ACC112 (cell line): ENCODE measurements around the gene ILF2.

Experiments
- H2AFZ ChIP-seq: fragments of 200-600 bp; sonication (generic); one replicate; pipeline ENCODE4 v1.6.0; 2017; ENCODE audit warnings: antibody characterized with exemption, low read length; ENCODE audit not compliant: unreplicated experiment
- H3K27ac ChIP-seq: fragments of 200-600 bp; sonication (generic); 2 replicates; pipeline ENCODE4 v1.5.1; 2014; ENCODE audit warnings: low read depth, mild to moderate bottlenecking, antibody characterized with exemption, low read length, moderate library complexity
- H3K27me3 ChIP-seq: fragments of 200-600 bp; sonication (generic); 2 replicates; pipeline ENCODE4 v1.6.1; 2014; ENCODE audit warnings: mild to moderate bottlenecking, antibody characterized with exemption, low read length, moderate library complexity, mixed read lengths; ENCODE audit not compliant: insufficient read depth
- H3K36me3 ChIP-seq: fragments of 200-600 bp; sonication (generic); 2 replicates; pipeline ENCODE4 v1.6.1; 2016; ENCODE audit warnings: mild to moderate bottlenecking, antibody characterized with exemption, low read length, moderate library complexity, mixed read lengths; ENCODE audit not compliant: insufficient read depth
- H3K4me1 ChIP-seq: fragments of 200-600 bp; sonication (generic); one replicate; pipeline ENCODE4 v1.6.1; 2016; ENCODE audit warnings: low read length, mixed read lengths; ENCODE audit not compliant: insufficient read depth, unreplicated experiment, control insufficient read depth
- H3K4me3 ChIP-seq: fragments of 200-600 bp; sonication (generic); 2 replicates; pipeline ENCODE4 v1.5.1; 2014; ENCODE audit warnings: mild to moderate bottlenecking, low read depth, low read length
- H3K79me2 ChIP-seq: fragments of 200-600 bp; sonication (generic); one replicate; pipeline ENCODE4 v1.6.0; 2016; ENCODE audit warnings: low read length; ENCODE audit not compliant: control insufficient read depth, unreplicated experiment, insufficient read depth

Gene ILF2

DNA sequence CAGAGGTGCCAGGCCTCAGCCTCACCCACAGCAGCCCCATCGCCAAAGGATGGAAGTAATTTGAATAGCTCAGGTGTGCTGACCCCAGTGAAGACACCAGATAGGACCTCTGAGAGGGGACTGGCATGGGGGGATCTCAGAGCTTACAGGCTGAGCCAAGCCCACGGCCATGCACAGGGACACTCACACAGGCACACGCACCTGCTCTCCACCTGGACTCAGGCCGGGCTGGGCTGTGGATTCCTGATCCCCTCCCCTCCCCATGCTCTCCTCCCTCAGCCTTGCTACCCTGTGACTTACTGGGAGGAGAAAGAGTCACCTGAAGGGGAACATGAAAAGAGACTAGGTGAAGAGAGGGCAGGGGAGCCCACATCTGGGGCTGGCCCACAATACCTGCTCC is 22.7 kb upstream of the ILF2 start:
- Histone ChIP-seq H3K27me3 (no peaks in the 10 kb centered on the region), H3K36me3 (no peaks in the 10 kb centered on the region), H3K4me1 (peaks cover 14% of the 10 kb centered on the region), H3K79me2 (no peaks in the 10 kb centered on the region), H3K27ac (no peak overlapping the region), H2AFZ (no peak overlapping the region), H3K4me3 (no peak overlapping the region)

DNA sequence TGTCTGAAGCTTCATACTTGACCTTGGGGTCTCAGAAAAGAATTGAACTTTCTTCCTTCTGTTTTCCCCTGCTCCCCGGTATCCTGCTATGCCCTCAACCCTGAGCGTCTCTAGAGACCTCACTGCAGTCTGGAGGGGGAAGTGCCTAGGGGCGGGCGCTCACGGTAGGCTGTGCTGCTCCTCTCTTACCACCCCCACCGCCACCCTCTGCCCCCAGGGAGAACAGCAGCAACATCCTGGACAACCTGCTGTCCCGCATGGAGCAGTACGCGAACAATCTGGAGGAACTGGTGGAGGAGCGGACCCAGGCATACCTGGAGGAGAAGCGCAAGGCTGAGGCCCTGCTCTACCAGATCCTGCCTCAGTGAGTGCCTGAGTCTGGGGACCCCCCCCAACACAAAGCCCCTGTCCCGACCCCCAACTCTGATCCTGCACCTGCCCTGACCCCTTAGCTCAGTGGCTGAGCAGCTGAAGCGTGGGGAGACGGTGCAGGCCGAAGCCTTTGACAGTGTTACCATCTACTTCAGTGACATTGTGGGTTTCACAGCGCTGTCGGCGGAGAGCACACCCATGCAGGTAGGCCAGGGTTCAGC is 18.0 kb upstream of the ILF2 start:
- no peaks in the 10 kb centered on the region for H3K36me3 ChIP-seq
- H2AFZ ChIP-seq, result no peak overlapping the region
- H3K79me2 ChIP-seq, result no peaks in the 10 kb centered on the region
- no peak overlapping the region for H3K27ac ChIP-seq
- no peaks in the 10 kb centered on the region for H3K27me3 ChIP-seq
- H3K4me3 ChIP-seq, result no peak overlapping the region
- H3K4me1 ChIP-seq, result no peaks in the 10 kb centered on the region

DNA sequence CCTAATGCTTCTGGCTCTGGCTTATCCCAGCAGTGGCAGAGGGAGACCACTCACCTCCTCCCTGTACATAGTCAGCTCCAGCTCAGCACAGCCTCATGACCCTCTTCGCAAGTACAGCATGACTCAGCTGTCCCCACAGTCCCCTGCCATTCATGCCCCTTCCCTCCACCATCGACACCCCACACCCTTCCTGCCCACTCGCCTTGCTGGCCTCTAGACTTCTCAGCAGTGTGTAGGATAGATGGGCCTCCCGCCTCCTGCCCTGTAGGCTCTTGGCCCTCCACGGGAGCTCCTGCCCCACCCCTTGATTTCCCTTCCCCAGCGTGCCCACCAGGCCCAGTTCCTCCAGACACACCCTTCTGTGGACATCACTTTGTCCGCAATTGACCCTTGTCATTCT is 17.5 kb upstream of the ILF2 start:
- H3K36me3 ChIP-seq, result no peaks in the 10 kb centered on the region
- no peak overlapping the region for H3K27ac ChIP-seq
- no peak overlapping the region for H3K4me3 ChIP-seq
- H3K79me2 ChIP-seq, result no peaks in the 10 kb centered on the region
- no peaks in the 10 kb centered on the region for H3K27me3 ChIP-seq
- H2AFZ ChIP-seq, result no peak overlapping the region
- H3K4me1 ChIP-seq, result no peaks in the 10 kb centered on the region

DNA sequence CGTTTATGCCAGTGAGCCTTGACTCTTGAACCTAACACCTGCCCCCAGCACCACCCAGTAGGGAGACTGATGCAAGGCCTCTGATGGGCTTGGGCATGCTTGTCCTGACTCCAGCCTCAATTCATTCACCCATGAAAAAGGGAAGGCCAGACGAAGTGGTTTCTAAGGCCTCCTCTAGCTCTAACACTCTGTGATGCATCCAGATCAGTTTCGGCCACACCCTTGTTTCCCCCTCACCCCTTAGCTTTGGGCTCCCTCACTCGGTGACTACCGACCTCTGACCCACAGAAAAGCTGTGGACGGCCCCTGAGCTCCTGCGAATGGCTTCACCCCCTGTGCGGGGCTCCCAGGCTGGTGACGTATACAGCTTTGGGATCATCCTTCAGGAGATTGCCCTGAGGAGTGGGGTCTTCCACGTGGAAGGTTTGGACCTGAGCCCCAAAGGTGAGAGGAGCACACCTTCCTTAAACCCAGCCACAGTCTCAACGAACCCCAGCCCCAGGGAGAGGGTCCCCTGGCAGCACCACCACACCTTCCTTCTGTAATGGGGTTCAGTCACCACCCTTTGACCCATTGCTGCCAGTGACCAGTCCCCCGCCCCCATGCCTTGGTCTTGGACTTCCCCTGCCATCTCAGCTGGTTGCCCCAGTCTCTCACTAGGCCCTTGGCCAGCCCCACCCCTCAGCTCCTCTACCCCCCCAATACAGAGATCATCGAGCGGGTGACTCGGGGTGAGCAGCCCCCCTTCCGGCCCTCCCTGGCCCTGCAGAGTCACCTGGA is 16.7 kb upstream of the ILF2 start:
- Histone ChIP-seq H3K4me1 (no peaks in the 10 kb centered on the region), H3K36me3 (no peaks in the 10 kb centered on the region), H3K79me2 (no peaks in the 10 kb centered on the region), H2AFZ (no peak overlapping the region), H3K4me3 (no peak overlapping the region), H3K27me3 (no peaks in the 10 kb centered on the region), H3K27ac (no peak overlapping the region)

DNA sequence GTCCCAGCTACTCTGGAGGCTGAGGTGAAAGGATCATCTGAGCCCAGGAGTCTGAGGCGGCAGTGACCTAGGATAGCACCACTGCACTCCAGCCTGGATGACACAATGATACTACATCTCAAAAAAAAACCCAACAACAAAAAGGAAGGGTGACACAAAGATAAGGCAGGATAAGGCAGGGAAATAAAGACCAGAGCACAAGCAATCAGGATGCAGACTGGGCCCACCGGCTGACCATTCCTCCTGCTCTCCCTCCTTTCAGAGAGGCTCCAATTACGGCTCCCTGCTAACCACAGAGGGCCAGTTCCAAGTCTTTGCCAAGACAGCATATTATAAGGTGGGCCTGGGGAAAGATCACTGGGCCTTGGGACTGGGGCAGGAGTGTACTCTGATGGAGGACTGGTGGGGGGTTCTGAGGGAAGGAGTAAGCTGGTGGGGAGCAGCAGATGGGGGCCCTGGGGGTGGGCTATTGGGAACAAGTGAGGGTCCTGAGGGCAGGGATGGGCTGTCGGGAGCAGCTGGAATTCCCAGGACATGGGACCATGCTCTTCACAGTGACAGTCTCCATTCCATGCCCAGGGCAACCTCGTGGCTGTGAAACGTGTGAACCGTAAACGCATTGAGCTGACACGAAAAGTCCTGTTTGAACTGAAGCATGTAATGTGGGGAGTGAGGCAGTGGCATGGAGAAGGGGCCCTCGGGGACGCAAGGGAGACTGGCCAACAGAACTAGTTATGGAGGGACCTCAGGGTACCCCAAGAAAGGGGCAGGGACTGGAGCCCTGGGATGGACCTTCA is 14.9 kb upstream of the ILF2 start:
- Histone ChIP-seq H2AFZ (no peak overlapping the region), H3K27ac (no peak overlapping the region), H3K36me3 (no peaks in the 10 kb centered on the region), H3K79me2 (no peaks in the 10 kb centered on the region), H3K4me1 (no peaks in the 10 kb centered on the region), H3K4me3 (no peak overlapping the region), H3K27me3 (peaks cover 9% of the 10 kb centered on the region)

DNA sequence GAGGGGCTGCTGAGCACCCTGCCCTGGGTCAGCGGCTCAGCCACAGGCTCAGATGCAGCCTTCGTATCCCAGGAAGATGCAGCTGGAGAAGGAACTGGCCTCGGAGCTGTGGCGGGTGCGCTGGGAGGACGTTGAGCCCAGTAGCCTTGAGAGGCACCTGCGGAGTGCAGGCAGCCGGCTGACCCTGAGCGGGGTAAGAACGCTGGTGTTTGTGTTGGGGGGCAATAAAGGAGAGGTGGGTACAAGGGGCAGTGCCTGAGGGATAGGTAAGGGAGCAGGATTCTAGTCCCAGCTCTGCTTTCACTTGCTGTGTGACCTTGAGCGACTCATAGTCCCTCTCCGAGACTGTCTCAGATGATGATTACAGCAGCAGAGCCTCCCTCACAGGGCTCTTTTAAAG is 14.1 kb upstream of the ILF2 start:
- no peaks in the 10 kb centered on the region for H3K36me3 ChIP-seq
- no peak overlapping the region for H3K4me3 ChIP-seq
- no peaks in the 10 kb centered on the region for H3K4me1 ChIP-seq
- H3K79me2 ChIP-seq, result no peaks in the 10 kb centered on the region
- H2AFZ ChIP-seq, result no peak overlapping the region
- H3K27ac ChIP-seq, result no peak overlapping the region
- H3K27me3 ChIP-seq, result peaks cover 17% of the 10 kb centered on the region

DNA sequence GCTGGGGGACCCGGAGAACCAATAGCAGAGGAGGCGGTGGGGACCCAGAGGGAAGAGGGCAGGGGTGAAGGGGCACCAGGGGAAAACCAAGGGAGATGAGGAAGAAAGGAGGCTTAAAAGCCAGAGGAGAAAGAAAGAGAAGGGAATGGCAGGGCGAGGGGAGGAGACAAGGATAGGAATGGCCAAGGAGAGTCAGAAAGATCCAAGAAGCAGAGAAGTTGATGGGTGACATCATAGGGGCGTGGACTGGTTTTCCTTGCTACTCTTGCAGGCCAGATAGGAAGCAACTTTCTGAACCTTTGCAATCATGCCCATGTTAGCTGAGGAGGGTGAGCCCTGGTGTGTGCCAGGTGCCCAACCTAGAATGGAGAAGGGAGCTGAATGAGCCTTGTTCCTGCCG is 13.1 kb upstream of the ILF2 start:
- Histone ChIP-seq H3K79me2 (no peaks in the 10 kb centered on the region), H3K27ac (no peak overlapping the region), H2AFZ (no peak overlapping the region), H3K4me1 (no peaks in the 10 kb centered on the region), H3K36me3 (no peaks in the 10 kb centered on the region), H3K4me3 (no peak overlapping the region), H3K27me3 (peaks cover 28% of the 10 kb centered on the region)

DNA sequence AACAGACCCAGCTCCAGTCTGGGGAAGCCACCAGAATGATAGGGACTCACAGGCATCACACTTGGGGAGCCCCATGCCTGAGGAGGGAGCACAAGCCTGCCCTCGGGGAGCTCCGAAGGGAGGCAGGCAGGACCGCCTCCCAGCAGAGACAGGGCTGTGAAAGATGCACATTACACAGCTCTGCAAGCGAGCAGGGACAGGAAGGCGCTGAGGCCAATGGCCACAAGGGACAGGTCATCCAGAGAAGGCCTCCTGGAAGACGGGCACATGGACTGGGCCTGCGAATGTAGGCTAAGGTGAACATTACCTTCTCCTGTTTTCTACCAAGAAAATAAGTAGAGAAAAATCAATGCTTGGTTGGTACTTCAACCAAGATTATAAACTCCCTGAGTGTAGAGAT is 11.9 kb upstream of the ILF2 start:
- no peaks in the 10 kb centered on the region for H3K79me2 ChIP-seq
- peaks cover 38% of the 10 kb centered on the region for H3K27me3 ChIP-seq
- H3K27ac ChIP-seq, result no peak overlapping the region
- no peaks in the 10 kb centered on the region for H3K4me1 ChIP-seq
- no peak overlapping the region for H3K4me3 ChIP-seq
- no peaks in the 10 kb centered on the region for H3K36me3 ChIP-seq
- no peak overlapping the region for H2AFZ ChIP-seq

DNA sequence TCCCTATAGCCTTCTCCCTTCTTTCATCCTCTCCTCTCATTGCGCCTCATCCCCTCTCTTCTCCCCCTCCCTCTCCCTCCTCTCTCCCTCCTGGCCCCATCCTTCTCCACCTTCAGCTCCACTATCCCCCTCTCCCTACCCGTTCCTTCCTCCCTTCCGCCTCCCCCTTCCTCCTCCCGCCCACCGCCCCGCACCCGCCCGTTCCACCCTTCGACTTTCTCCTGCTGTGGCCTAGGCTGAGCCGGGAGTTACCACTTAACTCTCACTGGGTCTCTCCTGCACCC is 9.3 kb upstream of the ILF2 start:
- H3K79me2 ChIP-seq, result no peaks in the 10 kb centered on the region
- no peak overlapping the region for H3K4me3 ChIP-seq
- no peak overlapping the region for H3K27ac ChIP-seq
- H3K4me1 ChIP-seq, result no peaks in the 10 kb centered on the region
- H3K36me3 ChIP-seq, result no peaks in the 10 kb centered on the region
- peaks cover 38% of the 10 kb centered on the region for H3K27me3 ChIP-seq
- H2AFZ ChIP-seq, result no peak overlapping the region

DNA sequence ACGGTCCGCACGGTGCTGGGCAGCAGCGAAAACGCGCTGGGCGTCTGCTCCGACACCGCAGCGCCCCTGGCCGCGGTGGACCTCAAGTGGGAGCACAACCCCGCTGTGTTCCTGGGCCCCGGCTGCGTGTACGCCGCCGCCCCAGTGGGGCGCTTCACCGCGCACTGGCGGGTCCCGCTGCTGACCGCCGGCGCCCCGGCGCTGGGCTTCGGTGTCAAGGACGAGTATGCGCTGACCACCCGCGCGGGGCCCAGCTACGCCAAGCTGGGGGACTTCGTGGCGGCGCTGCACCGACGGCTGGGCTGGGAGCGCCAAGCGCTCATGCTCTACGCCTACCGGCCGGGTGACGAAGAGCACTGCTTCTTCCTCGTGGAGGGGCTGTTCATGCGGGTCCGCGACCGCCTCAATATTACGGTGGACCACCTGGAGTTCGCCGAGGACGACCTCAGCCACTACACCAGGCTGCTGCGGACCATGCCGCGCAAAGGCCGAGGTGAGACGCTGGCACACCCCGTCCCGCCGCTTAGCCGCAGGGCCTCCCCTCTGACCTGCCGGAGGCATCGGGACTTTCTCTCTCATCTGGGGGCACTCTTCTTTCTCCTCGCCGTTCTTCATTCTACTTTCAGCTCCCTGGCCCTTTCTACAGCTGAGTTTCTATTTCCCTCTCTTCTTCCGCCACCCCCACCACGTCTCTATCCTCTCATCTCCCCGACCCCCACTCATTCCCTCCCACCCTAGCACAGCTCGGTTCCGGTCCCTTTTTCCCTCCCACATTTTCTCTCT is 8.7 kb upstream of the ILF2 start:
- Histone ChIP-seq H3K36me3 (no peaks in the 10 kb centered on the region), H3K27ac (no peak overlapping the region), H3K4me3 (peak overlapping the region; percentile 73), H2AFZ (peak overlapping the region; percentile 69), H3K4me1 (no peaks in the 10 kb centered on the region), H3K27me3 (peaks cover 38% of the 10 kb centered on the region), H3K79me2 (no peaks in the 10 kb centered on the region)
